Measurements from ENCODE around the gene TGOLN2.
"Not testable (repeated sequence)": the region's sequence is repeated elsewhere in the genome, so short reads cannot be mapped to it uniquely, and the experiment has no call there.

The TGOLN2 gene

DNA sequence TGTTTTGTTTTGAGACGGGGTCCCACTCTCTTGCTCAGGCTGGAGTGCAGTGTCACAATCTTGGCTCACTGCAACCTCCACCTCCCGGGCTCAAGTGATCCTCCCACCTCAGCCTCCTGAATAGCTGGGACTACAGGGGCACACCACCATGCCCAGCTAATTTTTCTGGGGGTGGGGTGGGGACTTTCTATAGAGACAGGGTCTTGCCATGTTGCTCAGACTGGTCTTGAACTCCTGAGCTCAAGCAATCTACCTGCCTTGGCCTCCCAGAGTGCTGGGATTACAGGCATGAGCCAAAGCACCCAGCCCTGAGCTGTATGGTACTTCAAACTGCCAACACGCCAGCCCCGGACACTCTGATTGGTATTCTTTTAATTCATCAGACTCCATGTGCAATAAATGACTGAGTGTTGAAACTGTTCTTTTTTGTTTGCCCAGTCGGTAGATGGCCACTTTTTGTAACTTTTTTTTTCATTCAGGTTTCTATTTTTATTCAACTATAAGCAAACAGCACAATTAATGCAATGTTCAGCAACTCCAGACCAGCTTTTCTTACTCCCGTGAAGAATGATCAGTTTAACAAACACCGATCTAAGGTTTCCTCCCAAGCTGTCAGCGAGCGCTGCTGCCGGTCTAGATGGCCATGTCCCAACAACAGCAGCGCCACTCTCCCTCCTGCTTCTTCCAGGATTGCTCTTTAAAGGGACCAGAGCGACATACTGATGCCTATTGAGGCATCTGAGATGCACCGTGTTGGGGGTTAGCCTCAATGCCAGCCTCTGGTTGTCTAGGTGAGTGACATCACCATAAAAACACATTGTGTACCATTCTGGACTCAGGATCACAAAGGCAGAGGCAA lies 12.5 kb upstream of the TGOLN2 start:
- in situ Hi-C loops (cut with MboI; ENCODE audit: low sequenced_read_pairs), result no loop called here

DNA sequence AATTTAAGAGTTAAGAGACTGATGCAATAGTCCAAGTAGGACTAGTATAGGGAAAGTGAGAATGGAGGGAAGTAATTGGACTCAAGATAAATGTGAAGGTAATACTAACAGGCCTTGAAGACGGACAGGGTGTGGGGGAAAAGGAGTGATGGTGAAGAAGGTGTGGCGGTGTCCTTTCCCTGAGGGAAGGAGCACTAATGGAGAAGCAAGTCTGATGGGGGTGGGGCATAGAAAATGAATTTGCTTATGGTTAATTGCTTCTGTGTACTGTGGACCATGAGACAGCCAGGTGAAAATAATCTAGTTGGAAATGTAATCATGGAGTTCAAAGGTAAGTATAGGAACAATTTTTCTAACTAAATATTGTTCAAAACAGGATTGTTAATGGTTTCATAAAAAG lies 7.1 kb upstream of the TGOLN2 start:
- in situ Hi-C loops (cut with MboI; ENCODE audit: low sequenced_read_pairs), result no loop called here

DNA sequence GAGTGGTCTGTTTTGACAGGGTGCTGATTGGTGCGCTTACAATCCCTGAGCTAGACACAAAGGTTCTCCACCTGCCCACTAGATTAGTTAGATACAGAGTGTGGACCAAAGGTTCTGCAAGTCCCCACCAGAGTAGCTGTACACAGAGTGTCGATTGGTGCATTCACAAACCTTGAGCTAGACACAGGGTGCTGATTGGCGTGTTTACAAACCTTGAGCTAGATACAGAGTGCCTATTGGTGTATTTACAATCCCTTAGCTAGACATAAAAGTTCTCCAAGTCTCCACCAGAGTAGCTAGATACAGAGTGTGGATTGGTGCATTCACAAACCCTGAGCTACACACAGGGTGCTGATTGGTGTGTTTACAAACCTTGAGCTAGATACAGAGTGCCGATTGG lies 6.1 kb upstream of the TGOLN2 start:
- in situ Hi-C loops (cut with MboI; ENCODE audit: low sequenced_read_pairs), result not testable (repeated sequence)

DNA sequence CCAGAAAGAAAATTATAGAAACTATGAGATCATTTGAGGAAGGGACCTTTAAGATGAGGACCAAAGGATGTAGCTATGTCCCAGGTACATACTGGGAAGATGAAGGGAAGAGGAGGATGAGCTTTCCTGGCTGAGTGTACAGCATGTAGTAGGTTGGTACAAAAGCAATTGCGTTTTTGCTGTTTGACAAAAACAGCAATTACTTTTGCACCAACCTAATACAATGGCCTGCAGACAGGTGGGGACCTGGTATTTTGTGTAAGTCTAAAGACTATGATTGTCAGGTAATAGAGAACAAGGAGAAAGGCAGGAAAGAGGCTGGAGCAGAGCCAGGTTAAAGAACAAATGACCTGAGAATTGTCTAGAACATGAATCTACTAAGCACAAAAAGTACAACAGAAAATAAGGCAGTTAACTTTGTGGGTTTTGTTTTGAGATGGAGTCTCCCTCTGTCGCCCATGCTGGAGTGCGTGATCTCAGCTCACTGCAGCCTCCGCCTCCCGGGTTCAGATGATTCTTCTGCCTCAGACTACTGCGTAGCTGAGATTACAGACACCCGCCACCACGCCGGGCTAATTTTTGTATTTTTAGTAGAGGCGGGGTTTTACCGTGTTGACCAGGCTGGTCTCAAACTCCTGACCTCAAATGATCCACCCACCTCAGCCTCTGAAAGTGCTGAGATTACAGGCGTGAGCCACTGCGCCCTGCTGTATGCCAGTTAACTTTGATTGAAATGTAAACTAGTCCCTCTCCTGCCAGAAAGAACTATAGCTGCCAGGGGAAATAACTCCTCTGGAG lies 3.2 kb upstream of the TGOLN2 start:
- in situ Hi-C loops (cut with MboI; ENCODE audit: low sequenced_read_pairs), result no loop called here

DNA sequence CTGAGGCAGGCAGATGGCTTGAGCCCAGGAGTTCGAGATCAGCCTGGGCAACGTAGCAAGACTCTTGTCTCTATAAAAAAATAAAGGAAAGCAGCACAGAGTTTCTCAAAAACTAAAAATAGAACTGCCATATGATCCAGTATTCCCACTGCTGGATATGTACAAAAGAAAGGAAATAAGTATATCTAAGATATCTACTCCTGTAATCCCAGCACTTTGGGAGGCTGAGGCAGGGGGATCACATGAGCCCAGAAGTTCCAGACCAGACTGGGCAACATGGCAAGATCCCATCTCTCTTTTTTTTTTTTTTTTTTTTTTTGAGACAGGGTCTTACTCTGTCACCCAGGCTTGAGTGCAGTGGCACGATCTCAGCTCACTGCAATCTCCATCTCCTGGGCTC lies 1.9 kb upstream of the TGOLN2 start:
- in situ Hi-C loops (cut with MboI; ENCODE audit: low sequenced_read_pairs), result not testable (repeated sequence)

DNA sequence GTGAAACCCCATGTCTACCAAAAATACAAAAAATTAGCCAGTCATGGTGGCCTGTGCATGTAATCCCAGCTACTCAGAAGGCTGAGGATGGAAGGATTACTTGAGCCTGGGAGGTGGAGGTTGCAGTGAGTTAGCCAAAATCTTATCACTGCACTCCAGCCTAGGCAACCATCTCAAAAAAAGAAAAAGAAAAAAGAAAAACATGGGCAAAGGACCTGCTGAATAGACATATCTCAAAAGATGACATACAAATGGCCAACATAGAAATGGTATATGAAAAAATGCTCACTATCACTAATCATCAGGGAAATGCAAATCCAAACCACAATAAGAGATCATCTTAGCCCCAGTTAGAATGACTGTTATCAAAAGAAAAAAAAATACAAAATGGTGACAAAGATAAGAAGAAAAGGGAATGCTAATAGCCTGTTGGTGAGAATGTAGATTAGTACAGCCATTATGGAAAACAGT lies 1.4 kb upstream of the TGOLN2 start:
- in situ Hi-C loops (cut with MboI; ENCODE audit: low sequenced_read_pairs), result no loop called here

DNA sequence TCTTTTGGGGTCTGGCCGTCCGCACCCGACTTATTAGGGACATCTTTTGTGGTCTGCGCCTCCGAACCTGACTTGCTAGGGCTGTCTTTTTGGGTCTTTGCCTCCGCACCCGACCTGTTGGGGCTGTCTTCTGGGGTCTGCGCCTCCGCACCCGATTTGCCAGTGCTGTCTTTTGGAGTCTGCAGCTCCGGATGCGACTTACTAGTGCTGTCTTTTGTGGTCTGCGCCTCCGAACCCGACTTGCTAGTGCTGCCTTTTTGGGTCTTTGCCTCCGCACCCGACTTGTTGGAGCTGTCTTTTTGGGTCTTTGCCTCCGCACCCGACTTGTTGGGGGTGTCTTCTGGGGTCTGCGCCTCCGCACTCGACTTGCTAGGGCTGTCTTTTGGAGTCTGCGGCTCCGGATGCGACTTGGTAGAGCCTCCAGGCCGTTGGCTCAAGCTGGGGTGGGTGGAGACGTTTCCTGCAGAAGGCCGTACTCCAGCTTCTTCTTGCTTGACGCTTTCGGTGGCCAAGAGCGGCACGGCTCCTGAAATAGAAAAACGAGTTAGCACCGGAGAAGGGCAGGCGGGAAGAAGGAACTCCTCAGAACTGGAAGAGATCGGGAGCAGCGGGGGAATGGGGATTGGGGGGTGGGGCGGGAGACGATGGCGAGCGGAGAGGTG lies 498 bp downstream of the TGOLN2 start:
- in situ Hi-C loops (cut with MboI; ENCODE audit: low sequenced_read_pairs), result no loop called here

DNA sequence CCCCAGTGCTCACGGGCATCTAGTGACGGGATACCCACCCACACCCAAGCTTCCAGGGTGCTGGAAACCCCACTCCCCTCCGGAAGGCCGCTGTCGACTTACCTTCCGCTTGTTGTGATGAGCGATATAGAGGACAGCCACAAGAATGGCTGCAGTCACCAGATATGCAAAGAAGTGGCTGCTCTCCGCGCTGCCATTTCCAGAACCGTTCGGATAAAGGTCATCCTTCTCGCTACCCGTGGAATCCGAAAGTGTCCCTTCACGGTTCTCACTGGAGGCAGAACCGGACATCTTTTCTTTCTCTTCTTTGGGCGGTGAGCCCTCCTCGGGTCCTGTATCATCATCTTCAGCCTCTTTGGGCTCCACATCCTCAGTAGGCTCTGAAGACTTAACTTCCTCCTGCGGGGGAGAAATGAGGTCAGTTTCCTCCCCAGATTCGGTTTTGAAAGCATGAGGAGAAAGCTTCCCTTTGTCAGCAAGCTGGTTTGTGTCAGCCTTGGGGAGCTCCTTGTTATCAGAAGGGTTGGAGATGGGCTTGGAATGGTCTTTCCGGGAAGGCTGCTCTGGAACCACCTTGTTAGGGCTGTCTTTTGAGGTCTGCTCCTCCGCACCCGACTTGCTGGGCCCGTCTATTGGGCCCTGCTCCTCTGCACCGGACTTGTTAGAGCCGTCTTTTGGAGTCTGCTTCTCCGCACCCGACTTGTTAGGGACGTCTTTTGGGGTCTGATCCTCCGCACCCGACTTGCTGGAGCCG lies 1.2 kb downstream of the TGOLN2 start:
- in situ Hi-C loops (cut with MboI; ENCODE audit: low sequenced_read_pairs), result no loop called here

DNA sequence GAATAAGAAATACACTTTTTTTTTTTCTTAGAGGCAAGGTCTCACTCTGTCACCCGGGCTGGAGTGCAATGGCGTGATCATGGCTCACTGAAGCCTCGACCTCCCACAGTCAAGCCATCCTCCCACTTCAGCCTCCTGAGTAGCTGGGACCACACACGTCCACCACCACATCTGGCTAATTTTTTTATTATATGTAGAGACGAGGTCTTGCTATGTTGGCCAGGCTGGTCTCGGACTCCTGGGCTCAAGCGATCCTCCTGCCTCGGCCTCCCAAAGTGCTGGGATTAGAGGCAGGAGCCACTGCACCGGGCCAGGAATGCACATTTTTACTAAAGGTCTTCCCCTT lies 2.4 kb downstream of the TGOLN2 start:
- in situ Hi-C loops (cut with MboI; ENCODE audit: low sequenced_read_pairs), result no loop called here

DNA sequence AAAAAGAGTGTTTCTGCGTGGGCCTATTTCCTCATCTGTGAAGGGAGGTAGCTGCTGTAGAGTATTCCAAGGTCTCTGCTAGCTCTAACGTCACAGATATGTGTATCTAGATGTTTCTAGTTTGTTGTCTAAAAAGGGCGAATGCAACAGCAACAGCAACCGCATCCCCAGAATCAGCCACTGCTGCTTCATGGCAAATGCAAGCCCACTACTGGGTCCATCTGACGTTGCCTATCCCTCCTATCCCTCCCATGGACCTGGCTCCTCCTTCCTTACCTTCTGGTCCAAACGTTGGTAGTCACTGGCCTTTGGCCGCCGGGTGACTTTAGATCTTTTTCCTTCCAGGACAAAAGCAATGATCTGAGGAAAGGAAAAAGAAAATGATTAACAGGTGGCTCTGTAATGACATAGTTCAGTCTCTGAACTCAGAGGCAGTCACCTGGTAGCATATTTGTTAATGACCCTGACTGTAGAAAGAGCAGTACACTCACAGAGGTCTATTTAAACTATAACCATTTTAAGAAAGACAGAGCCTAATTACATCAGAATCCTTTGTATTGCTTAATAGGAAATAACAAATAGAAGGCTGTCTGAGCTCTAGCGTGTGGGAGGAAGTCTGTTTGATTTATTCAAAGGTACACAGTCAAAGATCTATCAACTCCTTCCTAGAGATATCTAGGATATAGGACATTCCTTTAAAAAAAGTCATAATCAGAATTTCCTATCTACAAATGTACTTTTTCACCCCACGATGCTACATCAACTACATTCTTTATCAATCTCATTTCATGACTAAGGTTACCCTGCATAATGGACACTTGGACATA lies 2.9 kb downstream of the TGOLN2 start:
- in situ Hi-C loops (cut with MboI; ENCODE audit: low sequenced_read_pairs), result no loop called here

DNA sequence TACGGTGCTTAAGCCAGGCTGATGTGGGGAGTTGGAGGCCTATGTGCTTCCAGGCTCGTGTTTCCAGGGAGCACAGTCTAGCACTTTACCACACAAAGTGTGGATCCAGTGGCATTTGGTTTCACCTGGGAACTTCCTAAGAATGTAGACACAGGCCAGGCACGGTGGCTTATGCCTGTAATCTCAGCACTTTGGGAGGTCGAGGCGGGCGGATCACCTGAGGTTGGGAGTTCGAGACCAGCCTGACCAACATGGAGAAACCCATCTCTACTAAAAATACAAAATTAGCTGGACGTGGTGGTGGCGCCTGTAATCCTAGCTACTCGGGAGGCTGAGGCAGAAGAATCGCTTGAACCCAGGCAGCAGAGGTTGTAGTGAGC lies 3.8 kb downstream of the TGOLN2 start:
- in situ Hi-C loops (cut with MboI; ENCODE audit: low sequenced_read_pairs), result not testable (repeated sequence)

DNA sequence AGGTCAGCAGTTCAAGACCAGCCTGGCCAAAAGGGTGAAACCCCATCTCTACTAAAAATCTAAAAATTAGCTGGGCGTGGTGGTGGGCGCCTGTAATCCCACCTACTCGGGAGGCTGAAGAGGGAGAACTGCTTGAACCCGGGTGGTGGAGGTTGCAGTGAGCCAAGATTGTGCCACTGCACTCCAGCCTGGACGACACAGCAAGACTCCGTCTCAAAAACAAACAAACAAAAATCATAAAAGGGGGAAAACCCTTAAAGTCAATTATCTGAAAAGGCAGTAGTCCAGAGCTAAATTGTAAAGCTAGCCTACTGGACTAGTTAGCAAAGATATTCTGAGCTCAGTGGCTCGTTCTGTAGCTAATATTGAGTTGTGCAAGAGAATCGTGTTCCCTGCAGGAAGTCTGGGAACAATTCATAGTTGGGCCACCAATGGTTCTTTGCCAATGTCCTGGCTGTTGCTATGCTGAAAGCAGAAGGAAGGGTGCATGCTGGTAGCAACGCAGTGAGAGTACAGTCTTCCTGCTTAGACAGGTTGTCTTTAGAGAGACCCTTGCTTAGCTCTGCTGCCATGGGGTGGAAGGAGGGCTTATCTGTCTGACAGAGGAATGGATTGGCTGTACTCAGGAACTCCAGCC lies 4.3 kb downstream of the TGOLN2 start:
- in situ Hi-C loops (cut with MboI; ENCODE audit: low sequenced_read_pairs), result no loop called here

DNA sequence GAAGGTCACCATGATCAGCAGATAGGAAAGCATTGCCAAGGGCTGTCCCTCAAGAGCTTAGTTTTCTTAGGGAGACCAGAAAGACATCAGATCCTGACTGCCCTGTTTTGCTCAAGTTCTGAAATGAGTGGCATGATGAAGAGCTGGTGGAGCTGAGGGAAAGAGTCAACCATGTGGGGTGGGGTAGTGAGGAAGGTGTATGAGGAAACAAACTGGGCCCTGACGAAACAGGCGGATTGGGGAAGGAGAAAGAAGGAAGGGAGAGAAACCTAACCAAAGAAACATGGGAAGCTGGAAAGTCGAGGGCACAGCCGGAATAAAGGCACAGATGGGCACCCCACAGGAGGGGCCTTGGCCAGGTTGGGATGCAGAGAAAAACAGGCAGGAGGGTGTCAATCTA lies 8.0 kb downstream of the TGOLN2 start:
- in situ Hi-C loops (cut with MboI; ENCODE audit: low sequenced_read_pairs), result no loop called here

DNA sequence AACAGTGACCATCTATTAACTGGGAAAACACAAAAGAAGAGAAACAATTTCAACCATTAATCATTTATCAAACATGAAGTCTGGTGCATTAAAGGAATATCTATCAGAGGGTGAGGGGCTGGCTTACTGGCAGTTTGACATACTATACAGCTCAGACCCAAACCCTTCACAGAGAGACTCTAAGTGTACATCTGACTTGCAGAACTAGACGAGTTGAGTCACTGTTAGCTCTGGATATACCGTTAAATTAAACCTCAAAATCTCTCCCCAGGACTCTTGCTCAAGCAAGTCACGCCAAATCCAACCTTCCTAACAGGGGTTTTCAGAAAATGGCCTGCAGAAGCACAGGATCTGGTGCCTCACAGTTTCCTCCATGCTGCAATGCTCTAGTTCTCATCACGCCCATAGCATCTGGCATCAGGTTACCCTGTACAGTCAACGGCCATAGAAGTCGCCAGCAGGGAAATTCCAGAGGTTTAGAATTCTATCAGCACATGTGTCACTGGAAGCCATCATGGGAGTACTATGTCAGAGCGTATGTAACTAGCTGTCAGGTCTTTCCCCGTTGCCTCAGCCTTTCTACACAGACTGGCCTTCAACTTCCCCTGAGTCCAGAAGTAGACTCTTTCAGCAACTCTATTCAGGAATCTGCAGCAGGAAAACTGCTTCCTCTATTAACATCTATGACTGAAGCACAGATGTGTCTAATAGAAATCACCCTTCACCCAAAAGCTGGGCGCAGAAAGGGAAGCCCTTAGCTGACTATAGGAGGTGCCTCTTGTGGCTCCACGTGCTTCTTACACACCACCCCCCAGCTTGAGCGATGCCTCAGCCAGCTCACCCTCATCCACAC lies 9.3 kb downstream of the TGOLN2 start:
- in situ Hi-C loops (cut with MboI; ENCODE audit: low sequenced_read_pairs), result no loop called here

DNA sequence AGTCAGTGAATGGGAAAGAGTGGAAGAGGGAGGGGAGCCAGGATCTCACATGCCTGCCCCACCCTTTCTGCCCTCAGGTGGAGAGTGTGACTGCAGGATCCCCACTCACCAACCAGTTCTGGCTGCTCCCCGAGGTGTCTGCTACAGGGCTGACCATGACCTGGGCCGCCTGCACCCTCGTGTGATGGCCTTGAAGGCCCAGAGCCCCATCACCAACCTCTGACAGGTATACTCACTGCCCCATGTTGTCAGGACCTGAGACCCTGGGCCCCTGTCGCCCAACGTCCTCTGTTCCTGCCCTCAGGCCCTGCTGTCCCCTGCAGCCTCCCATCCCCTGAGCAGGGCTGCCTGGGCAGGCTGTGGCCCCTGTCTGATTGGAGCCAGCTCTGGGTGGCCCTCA lies 11.9 kb downstream of the TGOLN2 start:
- in situ Hi-C loops (cut with MboI; ENCODE audit: low sequenced_read_pairs), result not testable (repeated sequence)

DNA sequence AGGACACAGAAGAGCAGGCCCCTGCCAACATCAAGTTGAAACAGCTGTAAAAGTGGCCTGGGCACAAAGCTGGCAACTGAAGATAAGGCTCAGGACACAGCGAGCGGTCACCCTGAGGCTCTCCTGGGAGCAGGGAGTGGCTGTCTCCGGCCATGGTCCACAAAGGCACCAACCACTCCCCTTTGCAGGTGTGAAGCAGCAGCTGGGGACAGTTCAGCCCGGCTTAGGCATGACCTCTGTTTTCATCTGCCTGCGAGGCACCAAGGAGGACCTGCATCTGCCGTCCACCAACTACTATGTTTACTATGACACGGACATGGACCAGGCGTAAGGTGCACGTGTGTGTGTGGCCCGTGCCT lies 12.9 kb downstream of the TGOLN2 start:
- in situ Hi-C loops (cut with MboI; ENCODE audit: low sequenced_read_pairs), result no loop called here

DNA sequence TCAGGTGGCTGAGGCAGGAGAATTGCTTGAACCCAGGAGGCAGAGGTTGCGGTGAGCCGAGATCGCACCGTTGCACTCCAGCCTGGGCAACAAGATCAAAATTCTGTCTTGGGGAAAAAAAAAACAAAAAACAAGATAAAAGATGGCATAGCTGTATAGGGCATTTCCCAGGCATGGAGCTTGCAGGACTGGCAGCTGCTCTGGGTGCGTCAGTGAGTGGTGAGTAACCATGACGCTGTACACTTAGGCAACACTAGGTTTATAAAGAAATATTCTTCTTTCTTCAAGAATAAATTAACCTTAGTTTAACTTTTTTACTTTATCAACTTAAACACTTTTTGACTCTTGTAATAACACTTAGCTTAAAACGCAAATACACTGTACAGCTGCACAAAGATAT lies 15.4 kb downstream of the TGOLN2 start:
- in situ Hi-C loops (cut with MboI; ENCODE audit: low sequenced_read_pairs), result no loop called here

DNA sequence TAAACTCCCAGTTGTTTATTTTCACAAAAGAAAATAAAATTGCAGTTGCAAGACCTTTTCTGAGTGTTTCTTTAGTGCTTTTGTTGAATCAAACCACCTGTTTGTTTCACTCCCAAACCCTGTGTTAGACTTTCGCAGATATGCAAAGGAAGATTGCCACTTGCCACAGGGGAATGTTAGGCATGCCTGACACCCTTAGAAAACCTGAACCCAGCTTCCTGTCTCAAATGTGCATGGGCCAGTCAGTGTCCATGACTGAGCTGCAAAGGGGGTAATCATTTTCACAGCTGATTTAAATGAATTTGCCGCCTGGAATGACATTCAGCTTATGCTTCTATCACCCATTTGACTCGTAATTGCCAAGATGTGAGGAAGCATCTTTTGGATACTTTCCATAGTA lies 17.5 kb downstream of the TGOLN2 start:
- in situ Hi-C loops (cut with MboI; ENCODE audit: low sequenced_read_pairs), result no loop called here
